ENCODE data around the gene KRTAP10-12. TPM values are rescaled to one million over a fixed set of nuclear protein-coding genes. Genes with fewer than 3 reads are reported as not detected.
"Not testable (repeated sequence)": the region's sequence is repeated elsewhere in the genome, so short reads cannot be mapped to it uniquely, and the experiment has no call there.

The KRTAP10-12 gene
- total RNA-seq, 1 donor from 2014 or later: not detected

- no peak for DNase-seq (ENCODE audit: low read depth)
Observed at GRCh38 chr21:44667612-44668011, 29.4 kb upstream of the KRTAP10-12 start.

- DNase-seq (ENCODE audit: low read depth): no peak
Observed at GRCh38 chr21:44670642-44671432, 26.1 kb upstream of the KRTAP10-12 start.

GRCh38 chr21:44671911-44672310 lies 25.1 kb upstream of the KRTAP10-12 start:
- no peak for DNase-seq (ENCODE audit: low read depth)

- DNase-seq (ENCODE audit: low read depth): no peak
Observed at GRCh38 chr21:44677881-44678280, 19.1 kb upstream of the KRTAP10-12 start.

DNA sequence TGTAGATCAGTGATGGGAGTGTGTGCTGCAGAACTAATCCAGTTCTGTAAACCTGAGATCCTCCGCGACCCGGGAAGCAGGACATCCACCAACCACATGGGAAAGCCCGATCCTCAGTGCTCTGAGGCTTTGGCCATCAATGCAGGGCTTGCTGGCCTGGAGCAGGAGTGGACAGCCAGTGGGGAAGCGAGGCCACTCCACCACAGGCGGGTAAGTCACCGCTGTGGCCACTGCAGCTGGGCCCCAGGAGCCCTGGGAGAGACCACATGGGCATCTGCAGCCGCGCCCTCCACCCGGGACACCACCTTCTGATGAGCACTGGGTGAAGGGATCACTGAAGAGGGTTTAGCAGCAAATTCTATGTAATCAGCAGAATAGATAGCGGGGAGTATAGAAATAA lies 15.8 kb upstream of the KRTAP10-12 start:
- peak; percentile 24 for DNase-seq (ENCODE audit: low read depth)

DNA sequence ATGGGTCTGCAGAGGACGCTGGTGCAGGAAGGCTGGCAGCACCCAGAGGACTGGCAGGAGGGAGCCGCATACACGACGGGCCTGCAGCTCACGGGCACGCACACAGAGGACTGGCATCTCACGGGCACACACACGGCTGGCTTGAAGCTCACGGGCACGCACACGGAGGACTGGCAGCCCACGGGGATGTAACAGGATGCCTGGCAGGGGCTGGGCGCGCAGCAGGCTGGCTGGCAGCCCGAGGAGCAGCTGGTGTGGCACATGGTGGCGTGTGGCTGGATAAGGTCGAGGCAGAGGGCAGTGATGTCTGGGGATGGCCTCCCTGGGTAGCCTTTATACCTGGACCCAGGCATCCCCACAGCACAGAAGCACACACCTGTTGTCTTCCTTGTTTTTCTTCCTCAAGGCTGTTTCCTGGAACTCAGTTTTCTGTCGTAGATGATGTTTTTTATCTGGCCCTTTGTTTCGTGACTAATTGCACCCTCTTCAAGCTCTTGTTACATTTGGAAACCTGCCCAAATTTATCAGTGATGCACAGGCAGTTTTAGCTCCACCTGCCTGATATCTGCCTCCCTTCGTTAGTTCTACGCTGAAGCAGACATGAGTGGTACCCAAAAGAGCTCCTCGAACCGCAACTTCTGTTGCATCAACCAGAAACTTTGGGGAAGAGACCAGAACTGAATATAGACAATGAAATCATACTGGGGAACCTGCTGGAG lies 15.0 kb upstream of the KRTAP10-12 start, which contains the start of gene KRTAP12-1:
TSS of gene KRTAP12-1 (minus strand) at position 303 of the 719 bp plus-strand sequence. CDS start at position 263, 40 bp downstream.
- DNase-seq (ENCODE audit: low read depth): peak; percentile 33

DNA sequence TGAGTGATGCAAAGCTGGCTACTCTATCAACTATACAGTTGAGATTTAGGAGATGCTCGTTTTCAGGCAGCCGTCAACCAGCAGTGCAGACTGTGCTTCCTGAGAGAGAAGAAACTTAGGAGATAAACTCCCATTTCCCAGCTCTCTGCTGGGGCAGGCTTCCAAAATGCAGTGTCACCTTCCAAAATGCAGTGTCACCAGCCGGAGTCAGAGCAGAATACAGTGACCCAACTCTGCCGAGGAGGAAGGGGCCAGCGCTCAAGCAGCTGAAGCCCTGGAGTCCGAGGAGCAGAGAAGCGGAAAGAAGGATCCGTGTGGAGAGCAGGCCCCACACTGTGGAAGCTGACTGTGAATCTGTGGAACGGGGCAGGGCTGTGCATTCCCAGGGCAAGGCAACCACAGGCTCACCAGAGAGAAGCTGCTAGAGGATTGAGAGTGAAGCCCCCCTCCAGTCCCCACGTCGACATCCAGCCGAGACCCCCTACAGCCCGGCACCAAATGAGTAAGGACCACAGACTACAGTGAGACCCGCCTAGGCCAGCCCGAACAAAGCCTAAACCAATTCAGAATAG lies 14.3 kb upstream of the KRTAP10-12 start:
- no peak for DNase-seq (ENCODE audit: low read depth)

GRCh38 chr21:44684077-44684476 lies 12.9 kb upstream of the KRTAP10-12 start:
- DNase-seq (ENCODE audit: low read depth): no peak

DNA sequence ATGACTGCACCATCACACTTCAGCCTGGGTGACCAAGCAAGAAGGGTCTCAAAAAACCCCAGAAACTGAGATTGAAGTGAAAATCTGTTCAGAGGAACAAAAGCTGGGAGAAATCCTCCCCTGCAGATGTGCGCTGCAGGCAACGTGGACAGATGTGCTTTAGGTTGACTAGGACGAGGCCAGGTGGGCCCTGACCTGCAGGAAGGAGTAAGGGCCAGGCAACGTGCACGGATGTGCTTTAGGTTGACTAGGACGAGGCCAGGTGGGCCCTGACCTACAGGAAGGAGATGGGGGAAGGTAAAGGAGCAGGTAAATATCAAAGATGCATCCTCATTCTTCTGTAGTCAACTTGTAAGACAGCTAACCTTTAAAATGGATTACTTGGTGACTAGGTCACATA lies 12.5 kb upstream of the KRTAP10-12 start:
- no peak for DNase-seq (ENCODE audit: low read depth)

GRCh38 chr21:44685050-44685449 lies 11.9 kb upstream of the KRTAP10-12 start:
- DNase-seq (ENCODE audit: low read depth): not testable (repeated sequence)

DNA sequence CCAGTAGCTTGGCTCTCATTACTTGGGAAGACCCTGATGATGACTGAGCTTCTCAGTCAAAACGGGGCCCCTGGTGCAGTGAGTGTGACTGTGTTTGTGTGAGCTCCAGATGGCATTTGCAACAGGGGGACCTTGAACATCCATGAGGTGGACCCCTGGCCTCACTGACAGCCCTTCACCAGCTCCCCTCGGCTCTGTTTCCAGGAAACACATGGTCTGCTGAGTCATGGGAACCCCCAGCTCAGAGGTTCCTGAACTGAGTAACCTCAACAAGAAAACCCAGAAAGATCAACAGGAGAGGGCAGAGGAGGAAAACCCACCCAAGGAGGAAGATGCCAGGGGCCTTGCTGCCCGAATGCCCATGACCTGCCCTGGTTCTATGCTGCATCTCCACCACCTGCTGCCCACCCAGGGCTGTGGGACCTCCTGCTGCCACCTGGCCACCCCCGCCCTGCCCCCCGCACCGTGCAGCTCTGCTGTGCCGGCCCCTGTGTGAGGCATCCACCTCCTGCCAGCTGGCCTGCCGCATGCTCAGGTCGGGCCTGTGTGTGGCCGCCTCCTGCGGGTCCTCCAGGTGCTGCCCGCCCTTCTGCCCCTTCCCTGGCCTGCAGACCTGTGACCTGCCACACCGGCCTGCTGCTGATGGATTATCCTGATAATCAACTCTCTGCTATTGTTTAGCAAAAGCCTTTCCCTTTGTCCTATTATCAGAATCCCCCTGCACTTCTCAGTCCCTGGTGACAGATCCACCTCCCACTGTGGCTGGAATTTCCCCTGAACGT lies 10.8 kb upstream of the KRTAP10-12 start:
- no peak for DNase-seq (ENCODE audit: low read depth)

- DNase-seq (ENCODE audit: low read depth): no peak
Observed at GRCh38 chr21:44686843-44687561, 10.0 kb upstream of the KRTAP10-12 start.

GRCh38 chr21:44687671-44688070 lies 9.3 kb upstream of the KRTAP10-12 start:
- DNase-seq (ENCODE audit: low read depth): peak; percentile 48

DNA sequence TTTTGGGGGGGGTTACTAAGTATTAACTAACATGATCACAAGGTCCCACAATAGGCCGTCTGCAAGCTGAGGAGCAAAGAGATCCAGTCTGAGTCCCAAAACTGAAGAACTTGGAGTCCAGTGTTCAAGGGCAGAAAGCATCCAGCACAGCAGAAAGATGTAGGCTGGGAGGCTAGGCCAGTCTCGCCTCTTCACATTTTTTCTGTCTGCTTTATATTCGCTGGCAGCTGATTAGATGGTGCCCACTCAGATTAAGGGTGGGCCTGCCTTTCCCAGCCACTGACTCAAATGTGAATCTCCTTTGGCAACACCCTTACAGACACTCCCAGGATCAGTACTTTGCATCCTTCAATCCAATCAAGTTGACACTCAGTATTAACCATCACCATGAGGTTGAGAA lies 7.2 kb upstream of the KRTAP10-12 start:
- DNase-seq (ENCODE audit: low read depth): not testable (repeated sequence)

DNA sequence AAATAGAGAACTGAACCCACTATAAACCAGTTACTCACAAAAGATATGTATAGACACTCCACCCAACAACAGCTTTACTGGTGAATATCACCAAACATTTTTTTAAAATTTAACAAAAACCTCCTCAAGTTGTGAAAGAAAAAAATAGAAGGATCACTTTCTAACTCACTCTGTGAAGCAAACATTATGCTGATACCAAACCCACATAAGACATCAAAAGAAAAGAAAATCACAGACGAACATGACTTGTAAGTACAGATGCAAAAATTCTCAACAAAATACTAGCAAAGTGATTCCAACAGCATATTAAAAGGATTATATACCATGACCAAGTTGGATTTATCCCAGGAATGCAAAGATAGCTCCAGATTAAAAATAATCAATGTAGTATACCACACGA lies 5.3 kb upstream of the KRTAP10-12 start:
- no peak for DNase-seq (ENCODE audit: low read depth)

DNA sequence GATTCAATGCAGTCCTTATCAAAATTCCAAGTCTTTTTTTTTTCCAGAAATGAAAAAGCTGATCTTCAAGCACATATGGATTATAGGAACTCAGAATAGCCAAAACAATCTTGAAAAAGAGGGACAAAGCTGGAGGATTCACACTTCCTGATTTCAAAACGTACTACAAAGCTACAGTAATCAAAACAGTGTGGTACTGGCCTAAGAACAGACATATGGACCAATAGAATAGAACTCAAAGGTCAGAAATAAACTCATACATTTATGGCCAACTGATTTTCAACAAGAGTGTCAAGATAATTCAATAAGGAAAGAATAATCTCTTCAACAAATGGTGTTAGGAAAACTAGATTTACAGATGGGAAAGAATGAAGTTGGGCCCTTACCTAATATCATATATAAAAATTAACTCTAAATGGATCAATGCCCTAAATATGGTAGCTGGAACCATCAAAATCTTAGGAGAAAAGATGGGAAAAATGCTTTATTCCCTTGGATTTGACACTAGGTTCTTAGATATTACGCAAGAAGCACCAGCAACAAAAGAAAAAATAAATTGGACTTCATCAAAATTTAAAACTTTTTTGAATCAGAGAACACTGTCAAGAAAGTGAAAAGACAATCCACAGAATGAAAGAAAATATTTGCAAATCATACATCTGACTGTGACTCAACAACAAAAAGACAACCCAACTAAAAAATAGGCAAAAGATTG lies 4.0 kb upstream of the KRTAP10-12 start:
- no peak for DNase-seq (ENCODE audit: low read depth)

DNA sequence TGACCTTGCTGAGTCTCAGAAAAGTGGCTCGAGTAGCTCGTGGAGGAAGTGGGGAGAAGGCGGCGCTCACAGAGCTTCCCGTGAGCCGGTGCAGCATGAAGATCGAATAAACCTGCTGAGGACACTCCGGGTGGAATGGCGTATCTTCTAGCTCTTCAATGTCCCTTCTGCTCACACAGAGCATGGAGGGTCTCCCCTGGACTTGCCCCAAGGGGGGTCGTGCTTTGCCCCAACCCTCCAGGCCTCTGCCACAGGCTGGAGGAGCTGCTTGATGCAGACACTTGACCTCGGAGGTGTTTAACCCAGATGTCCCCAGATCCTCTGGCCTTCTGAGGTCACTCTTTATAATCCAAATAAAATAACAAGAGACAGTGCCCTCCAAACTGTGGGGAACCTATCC lies 2.2 kb upstream of the KRTAP10-12 start:
- DNase-seq (ENCODE audit: low read depth): no peak

- no peak for DNase-seq (ENCODE audit: low read depth)
Observed at GRCh38 chr21:44695184-44695583, 1.8 kb upstream of the KRTAP10-12 start.

DNA sequence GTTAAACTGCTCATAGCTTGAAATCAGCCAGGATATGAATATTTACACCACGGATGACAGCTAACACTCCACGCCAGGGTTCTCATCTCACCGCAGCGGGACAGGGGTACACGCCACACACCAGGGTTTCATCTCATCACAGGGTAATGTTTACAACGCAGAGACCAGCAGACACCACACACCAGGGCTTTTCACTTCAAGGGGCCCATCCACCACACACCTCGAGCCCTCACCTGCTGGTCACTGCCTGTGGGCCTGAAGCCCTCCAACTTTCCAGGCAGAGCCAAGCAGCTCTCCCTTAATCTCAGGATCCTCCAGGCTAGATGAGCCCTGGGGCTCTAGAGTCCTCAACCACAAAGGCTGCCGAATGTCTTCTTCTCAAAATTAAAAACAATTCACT lies 1.3 kb upstream of the KRTAP10-12 start:
- no peak for DNase-seq (ENCODE audit: low read depth)

GRCh38 chr21:44696572-44696971 lies 400 bp upstream of the KRTAP10-12 start:
- DNase-seq (ENCODE audit: low read depth): no peak
